Esophagus squamous epithelium (tissue), 5 donors: ENCODE measurements around the gene SLC37A3. TPM values are rescaled to one million over a fixed set of nuclear protein-coding genes. Genes with fewer than 3 reads are reported as not detected.
"Not testable (repeated sequence)": the region's sequence is repeated elsewhere in the genome, so short reads cannot be mapped to it uniquely, and the experiment has no call there.

Source experiments
- DNase-seq: peaks from one replicate; lab custom pipeline; 2025; lab: John Stamatoyannopoulos, UW
- H3K27ac ChIP-seq, 4 donors: fragments of 200-600 bp; sonication (generic); one replicate each; pipeline ENCODE4 v1.5.1; 2016 to 2019; ENCODE audit warnings: mild to moderate bottlenecking in 1 of 4
- H3K27me3 ChIP-seq, 4 donors: fragments of 200-600 bp; sonication (generic); 1 replicate in 3 of 4; 2 replicates in 1 of 4; pipeline versions ENCODE4 v1.5.1 to v1.6.0; 2017 to 2021; ENCODE audit warnings: antibody characterized with exemption in 1 of 4
- H3K36me3 ChIP-seq, 3 donors: fragments of 200-600 bp; sonication (generic); one replicate each; pipeline ENCODE4 v1.5.1; 2016 to 2019
- H3K4me1 ChIP-seq, 3 donors: fragments of 200-600 bp; sonication (generic); one replicate each; pipeline ENCODE4 v1.5.1; 2017 to 2019
- H3K4me3 ChIP-seq, 4 donors: fragments of 200-600 bp; sonication (generic); 1 replicate in 3 of 4; 2 replicates in 1 of 4; pipeline ENCODE4 v1.5.1; 2016 to 2019; ENCODE audit warnings: mild to moderate bottlenecking in 2 of 4, moderate library complexity in 1 of 4
- H3K9me3 ChIP-seq, 3 donors: fragments of 200-600 bp; sonication (generic); one replicate each; pipeline ENCODE4 v1.5.1; 2016 to 2019
- CTCF ChIP-seq, 6 experiments: fragments of 450-650 bp in 4 of 6; fragments of 200-600 bp in 2 of 6; sonication (generic) in 2 of 6; IDR thresholded peaks; one replicate each; pipeline ENCODE4 v1.5.1; 2016 to 2019; ENCODE audit warnings: antibody characterized with exemption in 6 of 6, mild to moderate bottlenecking in 4 of 6, moderate library complexity in 4 of 6
- POLR2A ChIP-seq, 4 donors: fragments of 450-650 bp; IDR thresholded peaks; one replicate each; pipeline ENCODE4 v1.6.1; 2017; ENCODE audit warnings: antibody characterized with exemption in 4 of 4, mild to moderate bottlenecking in 4 of 4, moderate library complexity in 3 of 4
- WGBS, 2 donors: methylation state at CpG; one replicate each; pipeline ENCODE4 v1.1.5; 2018; 5-methylcytosine and 5-hydroxymethylcytosine counted together
- intact Hi-C: fragments of 100-400 bp; cut with DNase I; formaldehyde crosslinking; loops from one replicate; pipeline ENCODE4 v1.15.0; 2022
- total RNA-seq, 4 donors: library from RNA; depleted of rRNA; stranded (reverse); fragments of >200 nt; gene quantifications; one replicate each; pipeline ENCODE4 v1.1.0, GENCODE V29; 2016
- donor health status: DM: yes; HTN: yes; CAD: no.

SLC37A3 gene
- total RNA-seq, 4 donors from 2014 or later = 17.8 to 44.4 (median 20.9) TPM

GRCh38 chr7:140349144-140349771 lies 49.1 kb downstream of the SLC37A3 start:
- H3K36me3 ChIP-seq = peaks cover 4 to 98% (median 13%) of the 10 kb centered on the region in 3 donors
- WGBS, 2 donors = 54 to 72% methylated on average over 7 to 8 of the region's 8 CpGs
- H3K27ac ChIP-seq = peak overlapping the region in 2 of 4 donors; percentile 23 to 31
- H3K4me1 ChIP-seq = no peaks in the 10 kb centered on the region
- peak overlapping the region in 1 of 4 donors; percentile 3 for H3K4me3 ChIP-seq
- TF ChIP-seq CTCF (IDR thresholded peaks at IDR 0.05) (no peak), POLR2A (IDR thresholded peaks at IDR 0.05) (no peak)
- no peaks in the 10 kb centered on the region for H3K27me3 ChIP-seq
- no peak for DNase-seq
- no peaks in the 10 kb centered on the region for H3K9me3 ChIP-seq
- intact Hi-C loops = no loop called here

GRCh38 chr7:140348161-140348849 lies 50.0 kb downstream of the SLC37A3 start:
- Histone ChIP-seq H3K27ac (peak overlapping the region in 1 of 4 donors; percentile 23), H3K36me3 (peaks cover 0 to 98% (median 13%) of the 10 kb centered on the region in 3 donors), H3K4me1 (no peaks in the 10 kb centered on the region), H3K4me3 (no peak overlapping the region), H3K9me3 (no peaks in the 10 kb centered on the region), H3K27me3 (no peaks in the 10 kb centered on the region)
- WGBS, 2 donors = 80 to 83% methylated on average over 13 of the region's 13 CpGs
- no peak for DNase-seq
- TF ChIP-seq CTCF (IDR thresholded peaks at IDR 0.05) (no peak), POLR2A (IDR thresholded peaks at IDR 0.05) (no peak)
- intact Hi-C loops = no loop called here

GRCh38 chr7:140347218-140347617 lies 51.1 kb downstream of the SLC37A3 start:
- Histone ChIP-seq H3K9me3 (no peaks in the 10 kb centered on the region), H3K27ac (no peak overlapping the region), H3K4me3 (no peak overlapping the region), H3K36me3 (peaks cover 0 to 98% (median 13%) of the 10 kb centered on the region in 3 donors), H3K27me3 (no peaks in the 10 kb centered on the region), H3K4me1 (no peaks in the 10 kb centered on the region)
- 90 to 95% methylated on average over 5 of the region's 5 CpGs for WGBS, 2 donors
- intact Hi-C loops = no loop called here
- TF ChIP-seq CTCF (IDR thresholded peaks at IDR 0.05) (no peak), POLR2A (IDR thresholded peaks at IDR 0.05) (no peak)
- DNase-seq = no peak

GRCh38 chr7:140345426-140345825 lies 52.9 kb downstream of the SLC37A3 start:
- no peak for TF ChIP-seq POLR2A (IDR thresholded peaks at IDR 0.05)
- Histone ChIP-seq H3K27ac (no peak overlapping the region), H3K9me3 (no peaks in the 10 kb centered on the region), H3K4me3 (no peak overlapping the region), H3K36me3 (peaks cover 0 to 98% (median 4%) of the 10 kb centered on the region in 3 donors), H3K4me1 (no peaks in the 10 kb centered on the region), H3K27me3 (no peaks in the 10 kb centered on the region)
- 74 to 91% methylated on average over 3 of the region's 3 CpGs for WGBS, 2 donors
- intact Hi-C loops = no loop called here
- no peak for DNase-seq

- no peak overlapping the region for H3K27ac ChIP-seq
- H3K27me3 ChIP-seq = no peaks in the 10 kb centered on the region
- H3K36me3 ChIP-seq = peaks cover 0 to 92% (median 0%) of the 10 kb centered on the region in 3 donors
- intact Hi-C loops = no loop called here
- DNase-seq = no peak
- no peaks in the 10 kb centered on the region for H3K4me1 ChIP-seq
- no peak overlapping the region for H3K4me3 ChIP-seq
- 68 to 74% methylated on average over 13 of the region's 13 CpGs for WGBS, 2 donors
- H3K9me3 ChIP-seq = no peaks in the 10 kb centered on the region
- TF ChIP-seq POLR2A (IDR thresholded peaks at IDR 0.05) (no peak), CTCF (IDR thresholded peaks at IDR 0.05) (peak in 3 of 6 experiments; percentile 8 to 40 (median 26))
Observed at GRCh38 chr7:140342727-140343514, 55.4 kb downstream of the SLC37A3 start.

GRCh38 chr7:140338959-140339358 lies 59.4 kb downstream of the SLC37A3 start:
- not testable (repeated sequence) for H3K4me3 ChIP-seq, H3K27ac ChIP-seq, H3K9me3 ChIP-seq, H3K27me3 ChIP-seq, DNase-seq, H3K4me1 ChIP-seq
- 100% methylated on average over 1 of the region's 1 CpG for WGBS, 2 donors
- intact Hi-C loops = loop anchor here (10.0 kb wide), 1 partner anchor 324 kb away; no protein-coding TSS in a partner anchor
- H3K36me3 ChIP-seq = peaks cover 0 to 87% (median 0%) of the 10 kb centered on the region in 3 donors
